ENCODE results near the gene ASPA.
"Not testable (repeated sequence)": the region's sequence is repeated elsewhere in the genome, so short reads cannot be mapped to it uniquely, and the experiment has no call there.

Gene ASPA

GRCh38 chr17:3510090-3510489 lies 34.3 kb downstream of the ASPA start:
- no peak for DNase-seq

GRCh38 chr17:3511852-3512504 lies 36.2 kb downstream of the ASPA start:
- no peak for DNase-seq

- DNase-seq = no peak
Measured at GRCh38 chr17:3512505-3513171, 36.8 kb downstream of the ASPA start.

- no peak for DNase-seq
Measured at GRCh38 chr17:3513305-3514035, 37.7 kb downstream of the ASPA start.

- not testable (repeated sequence) for DNase-seq
Measured at GRCh38 chr17:3514167-3514566, 38.4 kb downstream of the ASPA start.

GRCh38 chr17:3514873-3515272 lies 39.1 kb downstream of the ASPA start:
- peak; percentile 7 for DNase-seq

- not testable (repeated sequence) for DNase-seq
Measured at GRCh38 chr17:3519472-3519871, 43.7 kb downstream of the ASPA start.

- DNase-seq = no peak
Measured at GRCh38 chr17:3524024-3524423, 48.2 kb downstream of the ASPA start.

DNA sequence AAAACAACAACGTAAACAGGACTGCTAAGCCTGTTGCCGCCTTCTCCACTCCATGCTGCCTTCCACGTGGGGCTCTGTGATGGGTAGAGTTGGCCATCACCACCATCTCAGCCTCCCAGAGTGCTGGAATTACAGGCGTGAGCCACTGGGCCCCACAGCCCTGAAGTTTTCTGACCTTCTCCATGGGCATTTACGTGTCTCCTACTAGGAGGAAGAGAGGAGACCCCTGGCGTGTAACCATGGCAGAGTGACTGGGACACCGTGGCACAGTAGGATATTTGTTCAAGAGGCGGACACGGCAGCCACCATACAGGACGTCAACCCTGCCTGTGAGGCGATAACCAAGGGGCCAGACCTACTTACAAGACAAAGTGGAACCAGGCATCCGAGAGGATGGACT lies 50.7 kb downstream of the ASPA start:
- no peak for DNase-seq

DNA sequence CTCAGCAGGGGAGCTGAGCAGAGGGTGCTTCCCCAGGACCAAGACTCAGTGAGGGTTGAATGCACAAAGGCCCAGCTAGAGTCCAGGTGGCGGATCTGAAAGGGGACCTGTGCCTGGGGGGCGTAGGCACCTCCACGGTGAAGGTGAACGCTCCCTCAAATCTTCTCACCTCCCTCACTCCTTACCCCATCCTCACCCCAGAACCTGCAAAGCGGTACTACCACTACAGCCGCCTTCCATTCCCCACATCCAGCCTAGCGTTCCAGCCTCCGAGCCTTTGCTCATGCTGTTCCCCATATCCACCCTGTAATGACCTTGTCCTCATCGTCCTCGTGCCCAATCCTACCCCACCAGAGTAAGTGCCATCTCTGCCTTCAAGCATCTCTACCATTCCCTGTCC lies 51.2 kb downstream of the ASPA start:
- no peak for DNase-seq

DNA sequence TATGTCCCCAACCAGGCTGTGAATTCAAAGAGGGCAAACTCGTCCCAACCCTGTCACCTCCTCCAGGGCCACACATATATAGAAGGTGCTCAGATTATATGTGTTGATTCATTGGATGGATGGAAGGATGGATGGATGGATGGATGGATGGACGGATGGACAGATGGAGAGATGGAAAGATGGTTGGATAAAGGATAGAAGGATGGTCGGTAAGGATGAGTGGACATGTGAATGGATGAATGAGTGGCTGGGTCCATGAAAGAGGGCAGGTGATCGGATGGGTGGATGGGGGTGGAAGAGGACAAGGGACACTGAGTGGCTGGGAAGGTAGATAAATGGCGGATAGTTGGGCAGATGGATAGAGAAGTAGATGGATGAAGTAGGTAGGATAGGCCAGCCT lies 51.7 kb downstream of the ASPA start:
- no peak for DNase-seq

DNA sequence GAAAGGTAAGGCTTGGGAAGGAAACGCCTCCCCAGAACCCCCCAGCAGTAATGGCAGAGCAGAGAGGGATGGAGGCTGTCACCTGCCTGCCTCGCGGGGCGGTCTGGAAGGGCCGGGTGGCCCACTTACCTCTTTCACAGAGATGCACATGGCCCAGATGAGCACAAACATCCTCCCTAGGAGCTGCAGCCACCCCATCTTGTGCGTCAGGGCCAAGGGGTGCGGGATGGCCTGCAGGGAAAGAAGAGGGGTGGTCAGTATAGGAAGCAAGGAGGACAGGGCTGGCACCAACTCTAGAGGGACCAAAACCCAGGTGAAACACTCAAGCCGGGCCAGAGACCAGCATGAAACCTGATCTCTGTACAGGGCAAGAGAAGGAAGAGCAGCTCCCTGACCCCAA lies 52.1 kb downstream of the ASPA start:
- no peak for DNase-seq

GRCh38 chr17:3528403-3528851 lies 52.6 kb downstream of the ASPA start:
- DNase-seq = no peak

DNA sequence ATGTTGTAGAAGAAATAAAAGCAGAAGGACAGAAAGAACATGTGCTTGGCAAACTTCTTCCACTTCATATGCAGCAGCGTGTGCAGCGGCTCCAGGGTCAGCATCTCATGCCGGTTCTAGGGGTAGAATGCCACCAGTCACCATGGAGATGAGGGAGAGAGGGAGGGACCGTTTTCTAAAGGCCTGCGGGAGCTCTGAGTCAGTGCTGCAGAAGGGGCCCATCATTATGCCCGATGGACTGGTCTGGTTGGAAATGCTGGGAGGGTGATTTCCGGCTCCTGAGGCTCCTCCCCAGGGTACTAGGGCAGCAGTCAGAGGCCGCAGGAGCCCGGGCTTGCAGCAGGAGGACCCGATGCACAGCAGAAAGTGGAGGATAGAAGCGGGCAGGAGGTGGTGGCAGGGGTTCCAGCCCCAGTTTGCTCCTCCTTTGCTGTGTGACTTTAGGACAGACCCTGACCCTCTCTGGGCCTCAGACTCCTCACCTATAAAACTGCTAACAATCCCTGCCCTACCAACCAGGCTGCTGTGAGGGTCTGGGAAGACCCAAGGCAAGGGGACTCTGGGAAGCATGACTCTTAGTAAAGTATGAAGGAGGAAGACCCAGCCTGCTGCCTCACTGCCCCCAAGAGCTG lies 53.2 kb downstream of the ASPA start:
- DNase-seq = no peak

DNA sequence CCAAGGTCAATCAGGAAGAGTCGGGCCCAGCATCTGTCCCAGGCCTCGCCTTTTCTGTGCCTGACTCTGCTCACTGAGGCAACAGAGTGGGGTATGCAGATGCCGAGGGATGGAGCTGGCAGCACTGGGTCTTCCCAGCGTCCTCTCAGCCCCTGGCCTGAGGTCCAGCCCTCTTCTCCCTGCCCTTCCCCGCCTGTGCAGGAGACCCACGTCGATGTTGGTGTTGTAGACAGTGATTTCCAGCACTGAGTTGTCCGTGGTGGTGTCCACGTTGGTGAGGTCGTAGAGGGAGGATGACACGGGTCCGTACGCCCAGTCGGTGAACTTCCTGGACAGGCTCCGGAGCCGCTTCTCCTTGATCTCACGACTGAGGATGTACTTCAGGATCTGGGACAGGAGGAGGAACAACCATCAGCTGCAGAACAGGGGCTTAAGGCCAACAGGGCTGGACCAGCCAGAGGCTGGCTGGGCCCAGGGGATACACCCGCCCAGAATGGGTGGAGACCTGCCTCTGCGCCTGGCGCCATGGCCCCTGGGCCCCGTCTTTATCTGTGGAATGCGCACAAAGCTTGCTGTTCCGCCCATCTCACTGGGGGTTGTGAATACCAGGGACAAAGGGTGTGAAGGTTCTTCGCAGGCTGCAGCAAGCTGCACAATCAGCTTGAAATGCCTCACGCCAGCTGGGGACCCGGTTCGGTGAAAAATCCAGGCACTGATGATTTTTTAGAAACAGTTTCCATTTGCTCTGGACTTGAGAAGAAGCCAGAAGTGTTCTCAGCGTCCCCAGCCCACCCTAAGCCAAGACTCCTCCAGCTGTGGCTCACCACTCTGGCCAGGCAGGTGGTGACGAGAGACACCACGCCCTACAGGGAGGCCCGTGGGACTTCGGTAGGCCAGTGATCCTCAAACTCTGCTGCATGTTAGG lies 54.3 kb downstream of the ASPA start:
- no peak for DNase-seq

- no peak for DNase-seq
Measured at GRCh38 chr17:3531266-3532101, 55.7 kb downstream of the ASPA start.

GRCh38 chr17:3532106-3532858 lies 56.5 kb downstream of the ASPA start:
- DNase-seq = no peak

DNA sequence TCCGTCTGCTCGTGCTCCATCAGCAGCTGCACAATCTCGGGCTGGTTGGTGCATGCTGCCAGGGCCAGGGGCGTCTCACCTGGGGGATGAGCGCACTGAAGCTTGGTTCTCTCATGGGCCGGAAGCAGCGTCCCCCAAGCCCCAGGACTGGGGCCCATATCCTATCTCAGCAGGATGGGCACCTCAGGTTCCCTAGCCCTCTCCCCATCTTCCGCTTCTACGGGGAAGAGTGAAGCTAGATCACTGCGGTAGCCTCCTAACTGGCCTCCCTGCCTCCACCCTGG lies 57.0 kb downstream of the ASPA start:
- no peak for DNase-seq

DNA sequence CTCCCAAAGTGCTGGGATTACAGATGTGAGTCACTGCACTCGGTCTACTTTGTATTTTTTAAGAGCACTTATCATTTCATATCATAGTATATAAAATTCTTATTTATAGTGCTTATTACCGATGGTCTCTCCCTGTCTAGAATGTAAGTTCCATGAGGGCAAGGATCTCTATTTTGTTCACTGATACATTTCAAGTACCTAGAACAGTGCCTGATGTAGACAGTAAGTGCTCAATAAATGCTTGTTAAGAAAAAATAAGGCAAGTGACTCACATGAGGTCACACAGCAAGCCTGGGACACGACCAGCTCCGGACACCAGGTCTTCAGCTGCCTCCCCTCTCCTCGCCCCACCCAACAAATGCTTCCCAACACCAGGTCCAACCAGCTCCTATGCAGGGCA lies 58.0 kb downstream of the ASPA start:
- DNase-seq = no peak

GRCh38 chr17:3534881-3535252 lies 59.1 kb downstream of the ASPA start:
- peak in 1 of 2 donors; percentile 5 for DNase-seq
